Measurements from ENCODE around the gene CBFA2T2. TPM values are rescaled to one million over a fixed set of nuclear protein-coding genes. Genes with fewer than 3 reads are reported as not detected.
A peak's percentile ranks its signal among the peaks of the same experiment; 100 is the strongest.
"Not testable (repeated sequence)": the region's sequence is repeated elsewhere in the genome, so short reads cannot be mapped to it uniquely, and the experiment has no call there.

CBFA2T2 gene
- total RNA-seq, 1 donor from 2014 or later = 84.1 TPM

- Mint-ChIP-seq H3K4me3 (ENCODE audit: unreplicated experiment) (peak overlapping the region; percentile 32), H3K36me3 (ENCODE audit: unreplicated experiment) (peaks cover 6% of the 10 kb centered on the region), H3K9me3 (ENCODE audit: unreplicated experiment) (peaks cover 12% of the 10 kb centered on the region), H3K27ac (ENCODE audit: unreplicated experiment) (peak overlapping the region; percentile 30), H3K4me1 (ENCODE audit: low read depth, unreplicated experiment) (peaks cover 16% of the 10 kb centered on the region), H3K27me3 (ENCODE audit: unreplicated experiment) (peaks cover 10% of the 10 kb centered on the region)
- no peak for TF ChIP-seq CTCF (IDR thresholded peaks at IDR 0.05; ENCODE audit: partially characterized antibody, unreplicated experiment)
- DNase-seq = no peak
These were observed 207.2 kb downstream of the CBFA2T2 start for GRCh38 chr20:33697129-33697528.

GRCh38 chr20:33698966-33699365, 209.1 kb downstream of the CBFA2T2 start:
- H3K27ac Mint-ChIP-seq (ENCODE audit: unreplicated experiment); H3K4me3 Mint-ChIP-seq (ENCODE audit: unreplicated experiment); DNase-seq; H3K36me3 Mint-ChIP-seq (ENCODE audit: unreplicated experiment): not testable (repeated sequence)
- peaks cover 17% of the 10 kb centered on the region for H3K9me3 Mint-ChIP-seq (ENCODE audit: unreplicated experiment)
- H3K4me1 Mint-ChIP-seq (ENCODE audit: low read depth, unreplicated experiment) = peaks cover 19% of the 10 kb centered on the region
- H3K27me3 Mint-ChIP-seq (ENCODE audit: unreplicated experiment) = peaks cover 15% of the 10 kb centered on the region

Other genes with a start within 250 kb of the CBFA2T2 start
- gene BPIFB1, start 206.9 kb upstream of the CBFA2T2 start, total RNA-seq (ENCODE audit: unreplicated experiment) = not detected
- 30.9 TPM for gene CDK5RAP1, start 88.6 kb upstream of the CBFA2T2 start, total RNA-seq (ENCODE audit: unreplicated experiment)
- gene SNTA1, start 46.3 kb upstream of the CBFA2T2 start, total RNA-seq (ENCODE audit: unreplicated experiment) = 4.5 TPM
- not detected for gene C20orf144, start 172.2 kb downstream of the CBFA2T2 start, total RNA-seq (ENCODE audit: unreplicated experiment)
- 1.0 TPM for gene ACTL10, start 176.8 kb downstream of the CBFA2T2 start, total RNA-seq (ENCODE audit: unreplicated experiment)
- gene NECAB3, start 184.3 kb downstream of the CBFA2T2 start, total RNA-seq (ENCODE audit: unreplicated experiment) = 146 TPM
- 66.0 TPM for gene E2F1, start 196.3 kb downstream of the CBFA2T2 start, total RNA-seq (ENCODE audit: unreplicated experiment)
- gene PXMP4, start 230.2 kb downstream of the CBFA2T2 start, total RNA-seq (ENCODE audit: unreplicated experiment) = 9.4 TPM
- gene ZNF341, start 241.9 kb downstream of the CBFA2T2 start, total RNA-seq (ENCODE audit: unreplicated experiment) = 3.3 TPM